GM19240 (cell line): ENCODE data around the gene LILRA2.
"Not testable (repeated sequence)": the region's sequence is repeated elsewhere in the genome, so short reads cannot be mapped to it uniquely, and the experiment has no call there.

Source experiments
- DNase-seq: peaks from one replicate; pipeline ENCODE4 v3.0.0; 2011; ENCODE audit warnings: low spot score; ENCODE audit not compliant: insufficient read length

Gene LILRA2

GRCh38 chr19:54609356-54609791 is 35.8 kb downstream of the LILRA2 start:
- no peak for DNase-seq

GRCh38 chr19:54612428-54612827 is 38.8 kb downstream of the LILRA2 start:
- DNase-seq: no peak

GRCh38 chr19:54614726-54615125 is 41.1 kb downstream of the LILRA2 start:
- DNase-seq: no peak

GRCh38 chr19:54616057-54616456 is 42.5 kb downstream of the LILRA2 start:
- DNase-seq: no peak

GRCh38 chr19:54616821-54617560 is 43.4 kb downstream of the LILRA2 start:
- DNase-seq: no peak

- no peak for DNase-seq
Measured at GRCh38 chr19:54620464-54620863, 46.9 kb downstream of the LILRA2 start.

- DNase-seq: no peak
Measured at GRCh38 chr19:54622431-54622830, 48.8 kb downstream of the LILRA2 start.

- not testable (repeated sequence) for DNase-seq
Measured at GRCh38 chr19:54624234-54624633, 50.6 kb downstream of the LILRA2 start.

GRCh38 chr19:54624934-54625730 is 51.5 kb downstream of the LILRA2 start:
- DNase-seq: not testable (repeated sequence)

- no peak for DNase-seq
Measured at GRCh38 chr19:54626757-54627156, 53.2 kb downstream of the LILRA2 start.

- DNase-seq: not testable (repeated sequence)
Measured at GRCh38 chr19:54627912-54628311, 54.3 kb downstream of the LILRA2 start.

GRCh38 chr19:54630262-54630661 is 56.7 kb downstream of the LILRA2 start, which contains the start of gene LILRB1:
LILRB1 (plus strand) TSS chr19:54630484; CDS start chr19:54631074, 590 bp downstream.
- not testable (repeated sequence) for DNase-seq

GRCh38 chr19:54630782-54631181 is 57.2 kb downstream of the LILRA2 start:
- no peak for DNase-seq

GRCh38 chr19:54631489-54632337 is 58.1 kb downstream of the LILRA2 start:
- DNase-seq: not testable (repeated sequence)

- not testable (repeated sequence) for DNase-seq
Measured at GRCh38 chr19:54632517-54632916, 58.9 kb downstream of the LILRA2 start.

- DNase-seq: no peak
Measured at GRCh38 chr19:54633401-54633800, 59.8 kb downstream of the LILRA2 start.

- not testable (repeated sequence) for DNase-seq
Measured at GRCh38 chr19:54636081-54636480, 62.5 kb downstream of the LILRA2 start.

GRCh38 chr19:54638683-54639082 is 65.1 kb downstream of the LILRA2 start:
- DNase-seq: no peak
